T-helper 2 cell treated with Interferon-gamma antibody and Interleukin-4, amounts not matched to agents 5 μg/mL and 100 μg/mL, for 36 hours (primary cell): ENCODE measurements around the gene PTPN21.

Experiments used
- DNase-seq: peaks from one replicate; pipeline ENCODE4 v3.0.0; 2021; ENCODE audit warnings: low spot score
- H3K27ac Mint-ChIP-seq: one replicate; pipeline ENCODE4 v1.8.0; 2021; ENCODE audit warnings: mild to moderate bottlenecking, mixed read lengths
- H3K27me3 Mint-ChIP-seq: one replicate; pipeline ENCODE4 v1.8.0; 2021; ENCODE audit warnings: low read depth, mixed read lengths
- H3K36me3 Mint-ChIP-seq: one replicate; pipeline ENCODE4 v1.8.0; 2021; ENCODE audit warnings: low read depth, mixed read lengths
- H3K4me1 Mint-ChIP-seq: one replicate; pipeline ENCODE4 v1.8.0; 2021; ENCODE audit warnings: low read depth, mixed read lengths
- H3K4me3 Mint-ChIP-seq: one replicate; pipeline ENCODE4 v1.8.0; 2022; ENCODE audit warnings: mild to moderate bottlenecking, moderate library complexity, mixed read lengths
- H3K9me3 Mint-ChIP-seq: one replicate; pipeline ENCODE4 v1.8.0; 2021; ENCODE audit warnings: mixed read lengths

The PTPN21 gene

DNA sequence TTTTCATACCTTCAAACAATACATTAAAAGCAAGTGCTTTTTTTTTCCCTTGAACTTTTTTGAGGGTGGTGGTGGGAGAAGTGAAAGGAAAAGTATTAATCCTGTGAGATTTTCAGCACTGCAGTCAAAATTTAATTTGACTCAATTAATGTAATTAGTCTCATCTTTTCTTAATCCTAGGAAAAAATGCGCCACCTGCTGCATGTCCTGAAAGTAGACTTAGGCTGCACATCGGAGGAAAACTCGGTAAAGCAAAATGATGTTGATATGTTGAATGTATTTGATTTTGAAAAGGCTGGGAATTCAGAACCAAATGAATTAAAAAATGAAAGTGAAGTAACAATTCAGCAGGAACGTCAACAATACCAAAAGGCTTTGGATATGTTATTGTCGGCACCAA, 117.1 kb downstream of the PTPN21 start:
- Mint-ChIP-seq H3K4me1 (no peaks in the 10 kb centered on the region), H3K9me3 (no peaks in the 10 kb centered on the region), H3K4me3 (no peak overlapping the region), H3K36me3 (no peaks in the 10 kb centered on the region), H3K27ac (no peak overlapping the region), H3K27me3 (no peaks in the 10 kb centered on the region)
- DNase-seq, result no peak

DNA sequence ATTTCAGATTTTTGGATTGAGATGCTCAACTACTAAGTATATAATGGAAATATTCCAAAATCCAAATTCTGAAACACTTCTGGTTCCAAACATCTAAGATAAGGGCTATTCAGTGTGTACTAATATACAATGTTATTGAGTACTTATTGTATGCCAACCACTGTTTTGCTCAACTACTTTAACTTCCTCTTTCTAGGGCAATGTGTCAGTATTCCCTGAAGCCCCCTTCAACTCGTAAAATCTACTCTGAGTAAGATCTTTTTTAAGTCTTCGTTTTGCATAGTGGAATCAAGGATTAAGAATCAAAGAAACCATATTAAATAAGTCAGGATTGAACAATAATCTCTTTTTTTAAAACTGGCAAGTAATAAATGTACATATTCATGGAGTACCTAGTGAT, 123.8 kb downstream of the PTPN21 start:
- H3K9me3 Mint-ChIP-seq, result no peaks in the 10 kb centered on the region
- no peak for DNase-seq

DNA sequence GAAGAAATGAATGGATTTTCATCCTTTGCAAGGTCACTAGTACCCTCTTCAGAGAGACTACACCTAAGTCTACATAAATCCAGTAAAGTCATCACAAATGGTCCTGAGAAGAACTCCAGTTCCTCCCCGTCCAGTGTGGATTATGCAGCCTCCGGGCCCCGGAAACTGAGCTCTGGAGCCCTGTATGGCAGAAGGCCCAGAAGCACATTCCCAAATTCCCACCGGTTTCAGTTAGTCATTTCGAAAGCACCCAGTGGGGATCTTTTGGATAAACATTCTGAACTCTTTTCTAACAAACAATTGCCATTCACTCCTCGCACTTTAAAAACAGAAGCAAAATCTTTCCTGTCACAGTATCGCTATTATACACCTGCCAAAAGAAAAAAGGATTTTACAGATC, 128.5 kb downstream of the PTPN21 start:
- Mint-ChIP-seq H3K4me1 (no peaks in the 10 kb centered on the region), H3K9me3 (no peaks in the 10 kb centered on the region), H3K27ac (no peak overlapping the region), H3K36me3 (no peaks in the 10 kb centered on the region), H3K4me3 (no peak overlapping the region), H3K27me3 (no peaks in the 10 kb centered on the region)
- DNase-seq, result no peak

More for the DNA sequence above, 123.8 kb downstream of the PTPN21 start:
- Mint-ChIP-seq H3K27me3 (no peaks in the 10 kb centered on the region), H3K4me1 (no peaks in the 10 kb centered on the region), H3K4me3 (no peak overlapping the region), H3K36me3 (no peaks in the 10 kb centered on the region), H3K27ac (no peak overlapping the region)

DNA sequence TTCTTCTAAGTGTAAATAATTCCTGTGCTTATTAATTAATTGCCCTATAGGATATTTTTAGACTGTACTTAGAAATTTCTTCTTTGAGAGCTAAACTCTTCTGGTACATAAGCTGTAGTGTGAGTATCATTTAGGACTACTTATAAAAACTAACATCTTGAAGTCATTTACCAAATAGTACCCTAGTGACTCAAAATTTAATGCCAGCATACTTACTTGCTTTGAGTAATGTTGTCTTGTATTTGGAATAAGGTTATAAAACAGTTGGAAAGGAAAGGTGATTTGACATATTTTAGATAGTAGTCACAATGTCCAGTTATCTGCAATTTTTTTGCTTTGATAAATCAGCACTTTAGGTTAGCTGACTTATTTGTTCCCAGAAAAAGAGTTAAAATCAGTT, 130.2 kb downstream of the PTPN21 start:
- DNase-seq, result no peak

DNA sequence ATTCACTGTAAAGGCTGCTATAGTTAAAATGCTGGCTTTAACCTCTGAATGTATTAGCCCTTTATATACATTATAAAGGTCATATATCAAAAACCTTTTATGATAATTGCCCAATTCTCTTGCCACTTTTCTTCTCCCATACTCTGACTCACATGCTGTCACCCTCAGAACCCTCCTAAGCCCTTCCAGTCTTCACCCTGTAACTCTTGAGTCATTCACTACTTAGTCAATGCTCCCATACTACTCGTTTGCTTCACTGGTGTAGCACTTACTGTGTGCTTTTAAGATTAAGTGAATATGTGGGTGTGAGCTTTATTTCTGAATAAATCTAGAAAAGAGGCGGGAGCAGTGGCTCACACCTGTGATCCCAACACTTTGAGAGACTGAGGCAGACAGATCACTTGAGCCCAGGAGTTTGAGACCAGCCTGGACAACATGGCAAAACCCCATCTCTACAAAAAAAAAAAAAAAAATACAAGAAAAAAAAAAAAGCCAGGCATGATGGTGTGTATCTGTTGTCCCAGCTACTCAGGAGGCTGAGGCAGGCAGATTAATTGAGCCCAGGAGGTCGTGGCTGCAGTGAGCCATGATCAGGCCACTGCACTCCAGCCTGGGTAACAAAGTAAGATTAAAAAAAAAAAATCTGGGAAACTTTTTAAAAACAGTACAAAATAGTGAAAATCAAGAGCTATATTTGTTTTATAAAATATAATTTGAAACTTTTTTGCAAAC, 131.7 kb downstream of the PTPN21 start:
- Mint-ChIP-seq H3K27ac (no peak overlapping the region), H3K36me3 (peaks cover under 1% of the 10 kb centered on the region), H3K9me3 (peaks cover 2% of the 10 kb centered on the region), H3K27me3 (no peaks in the 10 kb centered on the region), H3K4me1 (no peaks in the 10 kb centered on the region), H3K4me3 (no peak overlapping the region)
- no peak for DNase-seq

More for the DNA sequence above, 130.2 kb downstream of the PTPN21 start:
- H3K4me3 Mint-ChIP-seq, result no peak overlapping the region
- no peaks in the 10 kb centered on the region for H3K9me3 Mint-ChIP-seq
- no peaks in the 10 kb centered on the region for H3K27me3 Mint-ChIP-seq
- H3K36me3 Mint-ChIP-seq, result no peaks in the 10 kb centered on the region
- no peaks in the 10 kb centered on the region for H3K4me1 Mint-ChIP-seq
- no peak overlapping the region for H3K27ac Mint-ChIP-seq

DNA sequence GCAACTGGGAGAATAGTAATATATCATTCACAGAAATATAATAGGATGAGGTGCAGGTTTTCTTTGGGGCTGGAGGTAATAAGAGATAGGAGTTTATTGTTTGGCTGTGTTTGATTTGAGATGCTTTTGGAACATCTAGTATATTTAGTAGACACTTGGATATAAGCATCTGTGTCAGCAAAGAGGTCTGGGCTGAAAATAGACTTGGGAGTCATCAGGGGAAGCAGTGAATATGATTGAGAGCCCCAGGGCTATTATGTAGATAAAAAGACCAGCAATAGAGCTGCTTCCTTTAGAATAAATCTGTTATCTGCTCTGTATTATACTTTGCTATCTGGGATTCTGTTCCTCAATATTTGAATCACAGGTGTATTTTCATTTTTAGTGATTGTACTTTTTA, 132.8 kb downstream of the PTPN21 start:
- no peak for DNase-seq
- H3K36me3 Mint-ChIP-seq, result peaks cover 7% of the 10 kb centered on the region
- H3K4me1 Mint-ChIP-seq, result no peaks in the 10 kb centered on the region
- H3K9me3 Mint-ChIP-seq, result peaks cover 9% of the 10 kb centered on the region
- H3K27ac Mint-ChIP-seq, result no peak overlapping the region
- no peak overlapping the region for H3K4me3 Mint-ChIP-seq
- no peaks in the 10 kb centered on the region for H3K27me3 Mint-ChIP-seq

DNA sequence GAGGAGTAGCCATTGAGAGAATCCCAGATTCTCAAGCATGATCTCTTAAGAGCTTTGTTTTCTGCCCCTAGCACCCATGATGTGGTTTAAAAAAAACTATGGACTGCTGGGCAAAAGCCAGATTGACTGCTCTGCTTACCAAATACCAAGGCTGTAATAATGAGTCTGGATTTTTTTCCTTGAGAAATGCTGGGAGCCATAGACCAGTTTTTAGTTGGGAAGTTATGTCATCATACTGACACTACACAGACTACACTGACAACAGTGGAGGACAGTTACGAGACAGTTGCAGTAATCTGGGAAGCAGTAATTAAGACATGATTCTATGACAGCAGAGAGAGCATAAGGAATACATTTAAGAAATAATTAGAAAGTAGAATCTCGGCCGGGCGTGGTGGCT, 133.5 kb downstream of the PTPN21 start:
- H3K27ac Mint-ChIP-seq, result no peak overlapping the region
- peaks cover 9% of the 10 kb centered on the region for H3K9me3 Mint-ChIP-seq
- H3K4me1 Mint-ChIP-seq, result no peaks in the 10 kb centered on the region
- no peaks in the 10 kb centered on the region for H3K27me3 Mint-ChIP-seq
- peaks cover 7% of the 10 kb centered on the region for H3K36me3 Mint-ChIP-seq
- no peak overlapping the region for H3K4me3 Mint-ChIP-seq
- DNase-seq, result no peak

DNA sequence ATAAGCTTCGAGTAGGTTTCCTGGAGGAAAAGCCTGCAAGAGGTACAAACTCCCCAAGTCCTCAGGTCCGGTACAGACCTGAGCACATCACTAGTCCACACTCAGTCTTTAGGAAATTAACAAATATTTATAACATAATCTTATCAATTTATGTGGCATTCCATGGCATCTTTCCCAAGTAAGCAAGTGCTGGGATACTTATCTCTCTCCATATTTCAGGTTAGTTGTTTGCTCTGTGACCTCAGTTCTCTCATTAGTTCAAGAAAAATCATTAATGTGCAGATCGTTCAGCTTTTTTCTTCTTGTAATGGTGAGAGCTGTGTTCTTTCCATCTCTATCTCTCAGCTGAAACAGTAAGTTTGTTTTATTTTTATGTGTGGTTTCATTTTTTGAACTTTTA, 134.6 kb downstream of the PTPN21 start:
- peaks cover 17% of the 10 kb centered on the region for H3K9me3 Mint-ChIP-seq
- H3K4me3 Mint-ChIP-seq, result no peak overlapping the region
- H3K27me3 Mint-ChIP-seq, result no peaks in the 10 kb centered on the region
- H3K27ac Mint-ChIP-seq, result no peak overlapping the region
- DNase-seq, result no peak
- H3K36me3 Mint-ChIP-seq, result peaks cover 9% of the 10 kb centered on the region
- H3K4me1 Mint-ChIP-seq, result no peaks in the 10 kb centered on the region

DNA sequence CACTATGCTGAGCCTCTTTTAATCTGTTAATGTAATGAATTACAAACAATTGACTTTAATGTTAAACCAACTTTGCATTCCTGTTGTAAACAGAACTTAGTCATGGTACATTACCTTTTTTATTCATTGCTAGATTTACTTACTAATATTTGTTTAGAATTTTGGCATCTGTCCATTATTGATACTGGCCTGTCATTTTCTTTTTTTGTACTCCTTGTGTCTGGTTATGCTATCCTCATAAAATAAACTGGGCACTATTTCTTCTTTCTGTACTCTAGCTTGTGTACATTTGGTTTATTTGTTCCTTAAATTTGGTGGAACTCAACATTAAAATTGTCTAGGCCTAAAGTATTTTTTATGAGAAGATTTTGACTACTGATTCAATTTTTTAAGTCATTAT, 137.2 kb downstream of the PTPN21 start:
- Mint-ChIP-seq H3K27ac (no peak overlapping the region), H3K36me3 (peaks cover 9% of the 10 kb centered on the region), H3K9me3 (peaks cover 30% of the 10 kb centered on the region), H3K4me3 (no peak overlapping the region), H3K4me1 (no peaks in the 10 kb centered on the region), H3K27me3 (no peaks in the 10 kb centered on the region)
- DNase-seq, result no peak
